SW480 (cell line): ENCODE data around the gene LRIT1.

Experiments used
- DNase-seq: peaks from one replicate; pipeline ENCODE4 v3.0.0-alpha.2; 2016; ENCODE audit warnings: low spot score

Gene LRIT1

GRCh38 chr10:84214046-84214572 lies 27.2 kb downstream of the LRIT1 start:
- DNase-seq, result no peak

DNA sequence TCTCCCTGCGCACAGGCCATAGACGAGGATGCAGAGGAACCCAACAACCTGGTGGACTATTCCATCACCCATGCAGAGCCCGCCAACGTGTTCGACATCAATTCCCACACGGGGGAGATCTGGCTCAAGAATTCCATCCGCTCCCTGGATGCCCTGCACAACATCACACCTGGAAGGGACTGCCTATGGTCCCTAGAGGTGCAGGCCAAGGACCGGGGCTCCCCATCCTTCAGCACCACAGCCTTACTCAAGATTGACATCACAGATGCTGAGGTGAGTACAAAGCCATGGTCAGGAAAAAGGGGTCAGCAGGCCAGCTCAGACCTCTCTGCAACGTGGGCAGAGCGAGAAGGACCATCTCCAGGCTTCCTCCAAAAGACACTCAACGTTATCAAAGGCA lies 28.3 kb downstream of the LRIT1 start:
- no peak for DNase-seq

- DNase-seq, result no peak
Measured at GRCh38 chr10:84212014-84212413, 29.3 kb downstream of the LRIT1 start.

DNA sequence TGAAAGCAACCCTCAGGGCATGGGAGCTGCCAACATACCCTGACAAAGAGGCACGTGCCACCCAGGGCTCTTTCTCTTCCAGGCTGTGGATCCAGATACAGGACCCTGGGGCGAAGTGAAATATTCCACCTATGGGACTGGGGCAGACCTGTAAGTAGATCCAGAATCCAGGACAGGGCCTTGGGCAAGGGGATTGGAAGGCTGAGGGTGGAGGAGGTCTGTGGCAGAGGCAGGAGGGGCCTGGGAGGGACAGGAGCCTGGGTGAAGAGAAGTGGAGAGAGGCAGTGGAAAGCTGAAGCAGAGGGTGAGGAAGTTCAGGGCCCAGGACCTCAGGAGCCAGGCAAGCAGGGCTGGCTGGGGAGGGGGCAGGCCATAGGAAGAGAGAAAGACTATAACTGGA lies 29.8 kb downstream of the LRIT1 start:
- no peak for DNase-seq

GRCh38 chr10:84208023-84208422 lies 33.3 kb downstream of the LRIT1 start:
- no peak for DNase-seq

DNA sequence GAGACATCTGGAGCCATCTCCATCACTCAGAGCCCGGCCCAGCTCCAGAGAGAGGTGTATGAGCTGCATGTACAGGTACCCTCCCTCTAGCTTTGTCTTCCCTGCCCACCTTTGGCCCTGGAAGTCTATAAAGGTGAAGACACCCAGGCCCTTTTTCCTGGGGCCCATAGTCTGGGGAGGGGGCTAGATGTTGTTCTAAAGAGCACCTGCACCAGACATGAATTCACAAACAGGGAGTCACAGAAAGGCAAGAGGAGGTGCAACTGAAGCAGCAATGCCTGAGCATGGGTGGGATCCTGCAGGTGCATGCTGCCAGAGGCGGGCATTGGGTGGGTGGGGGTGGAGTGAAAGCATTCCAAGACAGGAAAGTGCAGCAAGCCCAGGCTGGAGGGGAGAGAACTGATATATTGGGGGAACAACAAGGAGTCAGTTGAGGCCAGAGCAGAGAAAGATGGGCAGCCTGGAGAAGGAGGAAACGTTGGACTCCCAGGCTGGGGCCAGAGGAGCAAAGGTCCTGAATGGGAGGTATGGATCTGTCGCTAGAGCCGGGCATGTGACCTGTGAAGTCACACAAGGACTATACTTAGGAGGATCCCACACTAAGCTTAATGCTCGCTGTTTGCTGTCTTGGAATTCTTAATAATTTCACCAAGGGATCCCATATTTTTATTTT lies 35.4 kb downstream of the LRIT1 start:
- DNase-seq, result no peak

DNA sequence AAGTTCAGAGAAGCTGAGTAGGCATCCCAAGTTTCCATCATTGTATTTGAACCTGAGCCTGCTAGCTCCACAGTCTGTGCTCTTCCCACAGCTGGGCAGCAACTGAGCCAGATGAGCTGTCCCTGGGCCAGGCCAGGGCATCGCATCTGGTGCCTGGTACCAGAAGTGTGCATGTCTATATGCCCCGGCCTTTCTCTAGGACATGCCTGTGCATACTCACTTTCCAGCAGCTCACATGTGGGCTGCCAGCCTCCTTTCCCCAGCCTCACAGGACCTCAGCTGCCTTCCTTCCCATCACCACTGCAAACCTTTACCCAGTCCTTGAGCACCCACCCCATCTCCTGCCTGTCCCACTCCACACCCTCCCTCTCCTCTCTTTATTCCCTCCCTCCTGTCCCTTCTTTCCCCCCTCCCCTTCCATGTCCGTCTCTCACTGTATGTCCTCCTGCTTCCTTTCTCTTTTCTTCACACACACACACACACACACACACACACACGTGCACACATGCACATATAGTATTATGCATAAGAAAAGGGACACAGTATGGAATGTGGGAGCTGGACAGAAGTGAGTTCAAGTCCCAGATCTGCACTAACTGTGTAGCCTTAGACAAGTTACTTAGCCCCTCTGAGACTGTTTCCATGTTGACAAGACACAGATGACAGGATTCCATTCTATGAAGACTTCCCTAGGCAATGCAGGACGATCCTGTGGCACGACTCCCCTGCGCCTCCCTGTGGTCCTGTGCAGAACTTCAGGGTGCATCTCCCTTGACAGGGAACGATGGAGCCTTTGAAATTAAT lies 36.1 kb downstream of the LRIT1 start:
- DNase-seq, result peak; percentile 46

GRCh38 chr10:84204610-84205009 lies 36.7 kb downstream of the LRIT1 start:
- DNase-seq, result no peak

- DNase-seq, result no peak
Measured at GRCh38 chr10:84204122-84204521, 37.2 kb downstream of the LRIT1 start.

- DNase-seq, result no peak
Measured at GRCh38 chr10:84202349-84202748, 39.0 kb downstream of the LRIT1 start.

GRCh38 chr10:84201682-84202081 lies 39.7 kb downstream of the LRIT1 start:
- no peak for DNase-seq

DNA sequence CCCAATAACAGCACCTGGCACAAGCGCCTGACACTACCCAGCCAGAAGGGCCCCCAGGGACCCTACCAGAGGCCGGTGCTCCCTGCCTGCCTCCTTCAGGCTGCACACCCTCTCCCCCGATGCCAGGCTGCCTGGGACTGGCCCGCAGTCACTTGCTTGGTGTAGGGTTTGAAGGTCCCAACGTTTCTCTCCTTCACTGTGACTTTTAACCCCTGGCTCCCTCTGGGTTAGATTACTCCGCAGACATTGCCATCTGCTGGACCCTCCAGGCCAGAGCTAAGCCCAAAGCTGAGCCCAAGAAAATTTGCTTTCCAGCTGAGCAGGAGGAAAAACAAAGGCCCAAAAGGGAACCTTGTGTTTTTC lies 40.1 kb downstream of the LRIT1 start:
- DNase-seq, result no peak

DNA sequence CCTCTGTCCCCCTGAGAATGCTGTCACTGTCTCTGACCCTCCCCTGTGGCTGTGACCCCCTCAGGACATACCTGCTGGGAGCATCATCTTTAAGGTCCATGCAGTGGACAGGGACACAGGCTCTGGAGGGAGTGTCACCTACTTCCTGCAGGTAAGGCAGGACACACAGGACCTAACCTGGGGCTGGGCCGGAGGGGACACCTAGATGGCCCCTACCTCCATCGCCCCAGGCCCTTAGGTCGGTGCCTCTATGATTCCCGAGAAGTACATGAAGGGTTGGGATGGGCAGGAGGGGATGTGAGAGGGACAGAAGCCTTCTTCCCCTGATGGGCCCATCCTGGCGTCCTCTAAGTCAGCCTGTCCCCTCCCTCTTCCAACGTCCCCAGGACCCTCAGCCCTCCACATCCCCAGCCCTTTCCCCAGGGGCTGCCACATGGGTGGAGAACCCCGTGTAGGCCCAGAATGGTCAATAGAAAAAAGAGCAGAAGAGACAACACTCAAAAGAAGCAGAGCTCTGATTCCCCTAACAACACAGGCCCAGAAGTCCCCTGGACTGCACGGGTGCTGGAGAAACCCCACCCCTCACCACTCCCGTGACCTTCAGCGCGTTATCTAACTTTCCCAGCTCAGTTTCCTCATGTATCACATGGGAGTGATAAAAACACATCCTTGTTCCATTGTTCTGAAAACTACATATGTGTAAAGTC lies 40.7 kb downstream of the LRIT1 start:
- no peak for DNase-seq

GRCh38 chr10:84198206-84198915 lies 43.0 kb downstream of the LRIT1 start:
- no peak for DNase-seq

DNA sequence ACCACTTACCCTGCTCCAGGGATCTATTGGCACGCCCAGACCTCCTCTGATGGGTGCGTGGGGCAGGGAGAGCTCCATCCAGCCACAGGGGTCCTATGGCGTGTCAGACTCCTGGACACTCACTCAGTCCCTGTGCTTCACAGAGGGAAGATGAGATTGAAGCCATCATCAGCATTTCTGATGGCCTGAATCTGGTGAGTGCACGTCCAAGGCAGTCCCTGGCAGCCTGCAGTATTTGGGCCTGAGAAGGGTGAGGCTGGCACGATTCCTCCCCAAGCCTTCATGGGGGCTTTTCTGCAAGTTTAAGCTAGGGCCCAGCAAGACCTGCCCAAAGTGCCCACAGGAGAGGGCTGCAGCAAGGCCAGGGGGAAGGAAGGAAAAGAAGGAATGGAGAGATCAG lies 43.7 kb downstream of the LRIT1 start:
- DNase-seq, result no peak

DNA sequence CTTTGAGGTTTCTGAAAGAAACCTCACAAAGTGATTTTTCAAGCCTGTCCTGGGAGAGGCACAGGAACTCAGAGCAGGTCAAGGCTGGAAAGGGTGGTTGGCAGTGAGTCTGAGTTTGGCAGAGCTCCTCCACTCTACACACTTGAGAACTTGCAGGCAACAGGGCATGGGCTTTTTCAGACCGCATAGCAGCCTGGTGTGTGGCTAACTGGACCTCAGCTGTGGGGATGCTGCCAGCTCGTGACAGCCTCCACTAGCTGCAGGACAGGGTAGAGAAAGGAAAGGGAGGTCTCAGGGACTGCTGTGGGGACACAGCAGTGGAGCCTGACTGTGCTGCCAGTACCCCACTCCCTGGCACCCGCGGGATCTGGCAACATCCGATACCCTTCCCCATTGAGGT lies 44.4 kb downstream of the LRIT1 start:
- DNase-seq, result no peak

DNA sequence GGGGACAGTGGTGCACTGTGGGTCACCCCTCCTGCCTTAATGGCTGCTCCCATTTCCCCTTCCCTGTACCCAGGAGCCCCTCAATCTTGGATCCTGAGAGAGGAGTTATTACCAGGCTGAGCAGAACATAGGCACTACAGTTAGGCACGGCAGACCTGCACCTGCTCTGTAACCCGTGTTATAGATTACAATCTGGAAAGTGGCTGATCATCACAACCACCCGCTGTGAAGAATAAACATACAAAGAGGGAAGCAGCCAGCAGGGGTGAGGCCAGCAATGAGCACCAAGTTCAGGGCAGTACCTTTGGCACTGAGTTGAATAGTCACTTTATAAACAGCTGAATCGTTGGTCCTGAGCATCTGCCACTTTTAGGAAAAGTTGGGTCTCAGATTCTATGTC lies 45.3 kb downstream of the LRIT1 start:
- DNase-seq, result no peak

DNA sequence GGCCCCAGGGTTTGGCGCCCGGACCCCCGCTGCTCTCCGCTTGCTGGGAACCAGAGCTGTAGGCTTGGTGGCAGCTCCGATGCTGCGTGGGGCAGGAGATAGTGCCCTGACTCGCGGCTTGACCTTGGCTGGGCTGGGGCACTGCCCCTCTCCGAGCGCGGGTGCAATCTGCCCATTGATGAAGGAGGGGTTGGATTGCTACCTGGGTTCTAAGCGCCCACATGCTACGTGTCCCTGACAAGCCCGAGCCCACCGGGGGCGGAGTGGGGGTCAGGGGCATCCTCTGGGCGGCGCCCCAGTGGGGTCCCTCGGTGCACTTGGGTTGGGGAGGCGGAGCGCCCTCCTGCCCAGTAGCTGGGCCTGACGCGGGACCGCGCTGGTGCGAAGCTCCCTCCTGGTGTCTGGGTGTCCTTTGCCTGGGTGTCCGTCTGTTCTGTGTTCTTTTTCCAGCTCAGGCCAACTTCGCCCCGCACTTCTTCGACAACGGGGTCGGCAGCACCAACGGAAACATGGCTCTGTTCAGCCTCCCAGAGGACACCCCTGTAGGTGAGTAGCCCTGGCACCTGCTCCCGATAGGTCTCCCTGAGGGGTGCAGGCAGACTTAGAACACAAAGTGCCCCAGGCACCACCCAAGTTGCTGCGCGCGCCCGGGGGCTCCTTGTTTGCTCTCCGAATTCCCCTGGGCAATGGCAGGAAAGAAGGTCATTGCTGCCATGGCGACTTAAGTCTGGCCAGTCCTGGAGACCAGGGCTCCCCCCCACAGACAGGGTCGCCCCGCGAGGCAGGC lies 46.1 kb downstream of the LRIT1 start:
- DNase-seq, result no peak

GRCh38 chr10:84194424-84195043 lies 46.8 kb downstream of the LRIT1 start, which contains the start of gene CDHR1:
Gene CDHR1, plus strand, starts transcription at chr10:84194537. Its CDS starts 224 bp downstream, at chr10:84194761.
- DNase-seq, result peak; percentile 52

DNA sequence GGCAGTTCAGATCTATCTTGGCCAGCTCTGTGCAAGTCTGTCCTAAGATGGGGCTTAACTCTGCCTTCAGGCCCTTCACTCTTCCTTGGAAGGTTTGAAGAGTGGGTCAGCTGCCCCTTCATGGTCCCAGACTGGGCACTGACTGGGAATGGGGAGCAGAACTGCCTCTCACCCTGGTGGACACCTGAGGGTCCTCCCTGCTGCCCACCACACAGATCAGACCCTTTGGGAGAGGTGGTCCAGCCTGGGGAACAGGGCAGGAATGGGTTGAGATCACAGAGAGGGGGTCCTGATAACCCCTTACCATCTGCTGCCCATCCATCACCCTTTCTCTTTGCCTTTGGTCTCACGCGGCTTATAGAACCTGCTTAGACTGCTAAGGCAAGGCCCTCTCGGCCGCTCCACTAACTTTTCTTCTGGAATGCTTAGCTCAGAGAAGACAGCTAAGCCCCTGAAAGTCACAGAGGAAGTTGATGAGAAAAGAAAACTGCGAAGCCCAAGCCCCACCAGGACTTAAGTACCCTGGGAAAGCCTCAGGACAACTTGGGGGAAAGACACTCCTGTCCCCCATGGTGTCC lies 47.4 kb downstream of the LRIT1 start:
- DNase-seq, result no peak

DNA sequence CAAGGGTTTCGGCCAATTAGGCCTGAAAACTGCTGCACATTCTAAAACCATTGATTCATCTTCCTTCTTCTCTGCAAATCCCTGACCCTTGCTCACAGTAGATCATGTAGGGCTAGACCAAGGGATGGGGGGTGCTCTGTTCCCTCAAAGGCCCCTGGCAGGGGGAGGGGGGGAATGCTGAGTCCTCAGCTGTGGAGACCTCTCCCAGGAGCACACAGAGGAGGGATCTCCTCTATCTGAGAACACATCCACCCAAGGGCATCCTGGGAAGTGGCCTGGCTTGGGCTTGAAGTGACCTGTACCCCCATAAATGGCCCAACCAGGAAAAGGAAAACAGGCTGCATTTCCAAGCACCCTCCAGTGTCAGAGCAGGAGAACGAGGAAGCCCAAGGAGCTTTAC lies 48.0 kb downstream of the LRIT1 start:
- DNase-seq, result no peak
